Neutrophil (primary cell): ENCODE results near the gene ELL.

Experiments used
- H3K27ac ChIP-seq: fragments of 200-600 bp; sonication (generic); 2 replicates; pipeline ENCODE4 v1.5.1; 2016; ENCODE audit warnings: mild to moderate bottlenecking, moderate library complexity
- H3K27me3 ChIP-seq: fragments of 200-600 bp; sonication (generic); 2 replicates; pipeline ENCODE4 v1.6.0; 2016; ENCODE audit warnings: mild to moderate bottlenecking
- H3K36me3 ChIP-seq: fragments of 200-600 bp; sonication (generic); 2 replicates; pipeline ENCODE4 v1.5.1; 2017
- H3K4me1 ChIP-seq, 2 experiments: fragments of 200-600 bp in 1 of 2; sonication (generic) in 1 of 2; 1 replicate in 1 of 2; 2 replicates in 1 of 2; pipeline versions ENCODE4 v1.5.1 to v1.6.1; 2013 to 2016; ENCODE audit warnings: low read depth in 1 of 2, low read length in 1 of 2, mild to moderate bottlenecking in 1 of 2, moderate library complexity in 1 of 2; ENCODE audit not compliant: control insufficient read depth in 1 of 2, insufficient read depth in 1 of 2
- H3K4me3 ChIP-seq, 2 experiments: fragments of 200-600 bp in 1 of 2; sonication (generic) in 1 of 2; 1 replicate in 1 of 2; 2 replicates in 1 of 2; pipeline ENCODE4 v1.5.1; 2013 to 2016; ENCODE audit warnings: low read depth in 1 of 2, low read length in 1 of 2, mild to moderate bottlenecking in 1 of 2, moderate library complexity in 1 of 2
- H3K9me3 ChIP-seq: fragments of 200-600 bp; sonication (generic); 2 replicates; pipeline ENCODE4 v1.5.1; 2016
- TF ChIP-seq, protein P1 (sequence below): fragments of 200-600 bp; sonication (generic); IDR thresholded peaks from 2 replicates; pipeline ENCODE4 v1.5.1; 2016; ENCODE audit warnings: antibody characterized with exemption

Gene ELL

DNA sequence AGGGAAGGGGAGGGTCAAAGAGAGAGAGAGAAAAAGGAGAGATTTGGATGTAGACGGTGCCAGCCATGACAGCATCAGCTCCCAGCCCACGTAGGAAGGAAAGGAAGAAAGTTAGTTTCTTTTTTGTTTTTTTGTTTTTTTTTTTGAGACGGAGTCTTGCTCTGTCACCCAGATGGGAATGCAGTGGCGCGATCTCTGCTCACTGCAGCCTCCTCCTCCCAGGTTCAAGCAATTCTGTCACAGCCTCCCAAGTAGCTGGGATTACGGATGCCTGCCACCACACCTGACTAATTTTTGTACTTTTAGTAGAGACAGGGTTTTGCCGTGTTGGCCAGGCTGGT, 27.6 kb downstream of the ELL start:
- Histone ChIP-seq H3K9me3 (no peaks in the 10 kb centered on the region), H3K36me3 (no peaks in the 10 kb centered on the region), H3K4me3 (peak overlapping the region in 1 of 2 experiments; percentile 24), H3K27ac (peak overlapping the region; percentile 98), H3K4me1 (peaks cover 73 to 92% of the 10 kb centered on the region in 2 experiments), H3K27me3 (no peaks in the 10 kb centered on the region)
- TF ChIP-seq, protein P1, sequence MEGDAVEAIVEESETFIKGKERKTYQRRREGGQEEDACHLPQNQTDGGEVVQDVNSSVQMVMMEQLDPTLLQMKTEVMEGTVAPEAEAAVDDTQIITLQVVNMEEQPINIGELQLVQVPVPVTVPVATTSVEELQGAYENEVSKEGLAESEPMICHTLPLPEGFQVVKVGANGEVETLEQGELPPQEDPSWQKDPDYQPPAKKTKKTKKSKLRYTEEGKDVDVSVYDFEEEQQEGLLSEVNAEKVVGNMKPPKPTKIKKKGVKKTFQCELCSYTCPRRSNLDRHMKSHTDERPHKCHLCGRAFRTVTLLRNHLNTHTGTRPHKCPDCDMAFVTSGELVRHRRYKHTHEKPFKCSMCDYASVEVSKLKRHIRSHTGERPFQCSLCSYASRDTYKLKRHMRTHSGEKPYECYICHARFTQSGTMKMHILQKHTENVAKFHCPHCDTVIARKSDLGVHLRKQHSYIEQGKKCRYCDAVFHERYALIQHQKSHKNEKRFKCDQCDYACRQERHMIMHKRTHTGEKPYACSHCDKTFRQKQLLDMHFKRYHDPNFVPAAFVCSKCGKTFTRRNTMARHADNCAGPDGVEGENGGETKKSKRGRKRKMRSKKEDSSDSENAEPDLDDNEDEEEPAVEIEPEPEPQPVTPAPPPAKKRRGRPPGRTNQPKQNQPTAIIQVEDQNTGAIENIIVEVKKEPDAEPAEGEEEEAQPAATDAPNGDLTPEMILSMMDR = no peak

DNA sequence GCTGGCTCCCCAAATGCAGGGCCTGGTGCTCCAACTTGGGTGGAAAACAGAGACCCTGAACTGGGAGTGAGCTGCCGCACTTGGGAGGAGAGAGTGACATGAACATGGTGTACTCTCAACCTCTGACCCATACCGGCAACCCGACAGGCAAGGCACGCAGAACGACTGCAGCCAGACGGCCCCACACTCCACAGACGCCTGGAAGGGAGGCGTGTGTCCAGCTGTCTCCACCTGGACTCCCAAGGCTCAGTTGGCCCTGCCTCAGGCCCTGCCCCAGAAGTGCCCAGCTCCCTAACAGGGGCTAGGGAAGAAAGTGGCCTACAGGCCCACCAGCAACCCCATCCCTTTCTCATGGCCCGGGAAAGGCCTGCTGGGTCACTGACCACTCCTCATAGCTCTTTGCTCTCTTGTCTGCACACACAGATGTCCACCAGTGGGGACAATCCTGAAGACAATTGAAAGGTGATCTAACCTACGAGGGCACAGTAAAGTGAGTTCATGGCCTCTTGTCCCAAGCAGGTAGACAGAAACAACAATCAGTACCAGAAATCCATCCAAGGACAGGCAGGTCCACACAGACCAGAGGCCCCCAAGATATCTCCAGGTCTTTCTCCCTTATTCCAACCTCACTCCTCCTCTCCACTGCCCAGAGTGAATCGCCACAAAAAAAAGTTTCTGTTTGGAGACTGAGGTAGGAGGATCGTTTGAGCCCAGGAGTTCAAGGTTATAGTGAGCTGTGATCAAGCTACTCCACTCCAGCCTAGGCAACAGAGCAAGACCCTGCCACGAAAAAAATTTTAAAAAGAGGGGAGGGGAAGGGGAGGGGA, 28.2 kb downstream of the ELL start:
- H3K27ac ChIP-seq = peak overlapping the region; percentile 98
- peak overlapping the region in 1 of 2 experiments; percentile 24 for H3K4me3 ChIP-seq
- H3K4me1 ChIP-seq = peaks cover 73 to 92% of the 10 kb centered on the region in 2 experiments
- H3K9me3 ChIP-seq = no peaks in the 10 kb centered on the region
- H3K27me3 ChIP-seq = no peaks in the 10 kb centered on the region
- H3K36me3 ChIP-seq = no peaks in the 10 kb centered on the region
- TF ChIP-seq, protein P1 = no peak

DNA sequence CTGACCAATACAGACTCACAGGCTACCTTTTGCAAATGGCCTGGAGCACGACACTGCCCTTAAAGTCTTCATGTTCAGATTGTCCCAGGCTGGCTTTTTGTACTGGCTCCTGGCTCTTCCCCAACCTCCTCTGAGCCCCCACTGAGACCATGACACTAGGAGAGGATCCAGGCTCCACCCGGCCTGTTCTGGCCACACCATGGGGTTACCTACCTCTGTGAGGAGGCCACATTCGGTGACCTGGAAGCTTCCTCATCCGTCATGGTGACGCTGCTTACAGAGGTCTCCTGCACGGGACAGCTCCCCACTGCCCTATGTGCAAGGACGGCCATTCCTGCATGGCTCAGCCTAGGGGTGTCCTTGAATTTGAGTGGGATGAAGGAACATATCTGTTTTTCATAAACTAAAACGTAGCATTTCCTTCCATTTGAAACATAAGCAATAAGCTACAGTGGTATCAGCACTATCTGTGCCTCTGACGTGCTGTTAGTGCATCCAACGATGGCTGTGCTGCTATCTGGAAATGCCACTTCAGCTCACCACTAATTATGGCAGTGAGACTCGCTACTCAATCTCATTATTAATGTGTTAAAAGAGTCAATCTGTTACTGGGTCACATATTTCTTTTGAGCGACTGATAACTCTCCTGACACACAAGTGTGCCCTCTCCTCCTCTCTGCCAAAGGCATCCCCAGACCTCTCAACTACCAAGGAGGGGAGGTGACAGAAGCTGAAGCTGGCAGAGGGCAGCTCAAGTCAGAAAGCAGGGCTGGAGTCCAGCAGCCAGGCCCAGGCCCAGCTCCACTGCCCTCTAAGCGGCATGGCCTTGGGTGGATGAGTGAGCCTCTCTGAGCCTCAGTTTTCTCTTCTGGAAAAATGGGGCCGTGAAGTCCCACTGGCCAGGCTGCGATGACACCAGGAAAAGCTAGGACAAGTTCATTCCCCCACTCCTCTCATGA, 29.6 kb downstream of the ELL start:
- peaks cover 60 to 92% of the 10 kb centered on the region in 2 experiments for H3K4me1 ChIP-seq

DNA sequence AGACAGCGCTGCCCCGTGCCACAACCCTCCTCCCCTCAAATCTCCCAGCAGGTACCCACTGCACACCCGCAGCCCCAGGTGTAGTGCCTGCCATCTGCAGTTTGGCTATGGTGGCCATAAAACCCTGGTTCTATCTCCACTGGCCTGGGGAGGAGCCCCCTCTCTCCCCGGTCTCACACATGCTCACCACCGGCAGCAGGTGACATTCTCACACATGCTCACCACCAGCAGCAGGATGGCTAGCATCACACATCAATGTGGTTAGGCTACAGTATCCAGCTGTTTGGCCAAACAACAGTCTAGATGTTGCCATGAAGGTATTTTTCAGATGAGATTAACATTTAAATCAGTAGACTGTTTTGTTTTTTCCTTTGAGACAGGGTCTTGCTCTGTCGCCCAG, 31.1 kb downstream of the ELL start:
- Histone ChIP-seq H3K4me1 (peaks cover 59 to 90% of the 10 kb centered on the region in 2 experiments), H3K9me3 (no peaks in the 10 kb centered on the region)
- TF ChIP-seq, protein P1 = no peak

More for the DNA sequence above, 29.6 kb downstream of the ELL start:
- TF ChIP-seq, protein P1 = no peak
- H3K4me3 ChIP-seq = no peak overlapping the region
- no peaks in the 10 kb centered on the region for H3K36me3 ChIP-seq
- peak overlapping the region; percentile 49 for H3K27ac ChIP-seq
- no peaks in the 10 kb centered on the region for H3K9me3 ChIP-seq
- H3K27me3 ChIP-seq = no peaks in the 10 kb centered on the region

DNA sequence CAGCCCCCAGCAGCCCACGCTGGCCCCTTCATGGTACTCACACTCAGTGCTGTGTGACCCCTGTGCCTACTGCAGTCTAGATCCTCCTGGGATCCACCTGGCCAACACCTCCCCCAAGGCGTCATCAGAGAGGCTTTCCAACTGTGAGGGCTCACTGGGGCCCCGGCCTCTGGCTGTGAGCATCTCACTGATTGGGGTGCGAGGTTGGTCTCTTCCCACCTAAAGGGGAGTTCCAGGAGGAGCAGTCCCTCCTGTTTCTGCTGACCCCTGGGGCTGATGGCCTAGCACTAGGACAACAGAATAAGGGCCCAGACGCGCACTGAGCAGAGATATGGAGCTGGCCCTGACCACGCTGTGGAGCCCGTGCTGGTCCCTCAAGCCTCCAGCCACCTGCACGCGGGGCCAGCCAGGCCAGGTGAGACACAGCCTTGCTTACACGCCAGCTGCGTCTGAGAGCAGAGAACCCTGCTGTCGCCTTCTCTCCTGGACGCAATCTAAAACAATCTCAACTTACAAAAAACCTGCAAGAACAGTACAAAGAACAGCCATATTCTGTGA, 32.2 kb downstream of the ELL start:
- TF ChIP-seq, protein P1 = no peak
- peaks cover 59 to 90% of the 10 kb centered on the region in 2 experiments for H3K4me1 ChIP-seq
- H3K9me3 ChIP-seq = no peaks in the 10 kb centered on the region
- H3K4me3 ChIP-seq = no peak overlapping the region
- H3K27me3 ChIP-seq = no peaks in the 10 kb centered on the region
- H3K27ac ChIP-seq = peak overlapping the region; percentile 36
- H3K36me3 ChIP-seq = no peaks in the 10 kb centered on the region

More for the DNA sequence above, 31.1 kb downstream of the ELL start:
- Histone ChIP-seq H3K27me3 (no peaks in the 10 kb centered on the region), H3K4me3 (no peak overlapping the region), H3K36me3 (no peaks in the 10 kb centered on the region), H3K27ac (peak overlapping the region; percentile 36)
